GF-D8 (cell line): ENCODE data around the gene PREX1.
"Not testable (repeated sequence)": the region's sequence is repeated elsewhere in the genome, so short reads cannot be mapped to it uniquely, and the experiment has no call there.

Source experiments
- DNase-seq: peaks from one replicate; lab custom pipeline; 2025; lab: John Stamatoyannopoulos, UW

The PREX1 gene

DNA sequence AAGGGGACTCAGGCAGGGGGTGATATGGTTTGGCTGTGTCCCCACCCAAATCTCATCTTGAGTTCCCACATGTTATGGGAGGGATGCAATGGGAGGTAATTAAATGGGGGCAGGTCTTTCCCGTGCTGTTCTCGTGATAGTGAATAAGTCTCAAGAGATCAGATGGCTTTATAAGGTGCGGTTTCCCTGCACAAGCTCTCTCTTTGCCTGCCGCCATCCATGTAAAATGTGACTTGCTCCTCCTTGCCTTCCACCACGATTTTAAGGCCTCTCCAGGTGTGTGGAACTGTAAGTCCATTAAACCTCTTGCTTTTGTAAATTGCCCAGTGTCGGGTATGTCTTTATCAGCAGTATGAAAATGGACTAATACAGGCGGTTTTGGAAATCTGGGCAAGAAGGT is 52.3 kb downstream of the PREX1 start:
- DNase-seq: not testable (repeated sequence)

- no peak for DNase-seq
These were observed 53.1 kb downstream of the PREX1 start for GRCh38 chr20:48774696-48775095.

- DNase-seq: peak; percentile 29
These were observed 53.9 kb downstream of the PREX1 start for GRCh38 chr20:48773837-48774418.

GRCh38 chr20:48772183-48772976 is 55.4 kb downstream of the PREX1 start:
- peak; percentile 90 for DNase-seq

- peak; percentile 88 for DNase-seq
These were observed 56.3 kb downstream of the PREX1 start for GRCh38 chr20:48771542-48771941.

- no peak for DNase-seq
These were observed 56.9 kb downstream of the PREX1 start for GRCh38 chr20:48770700-48771442.

DNA sequence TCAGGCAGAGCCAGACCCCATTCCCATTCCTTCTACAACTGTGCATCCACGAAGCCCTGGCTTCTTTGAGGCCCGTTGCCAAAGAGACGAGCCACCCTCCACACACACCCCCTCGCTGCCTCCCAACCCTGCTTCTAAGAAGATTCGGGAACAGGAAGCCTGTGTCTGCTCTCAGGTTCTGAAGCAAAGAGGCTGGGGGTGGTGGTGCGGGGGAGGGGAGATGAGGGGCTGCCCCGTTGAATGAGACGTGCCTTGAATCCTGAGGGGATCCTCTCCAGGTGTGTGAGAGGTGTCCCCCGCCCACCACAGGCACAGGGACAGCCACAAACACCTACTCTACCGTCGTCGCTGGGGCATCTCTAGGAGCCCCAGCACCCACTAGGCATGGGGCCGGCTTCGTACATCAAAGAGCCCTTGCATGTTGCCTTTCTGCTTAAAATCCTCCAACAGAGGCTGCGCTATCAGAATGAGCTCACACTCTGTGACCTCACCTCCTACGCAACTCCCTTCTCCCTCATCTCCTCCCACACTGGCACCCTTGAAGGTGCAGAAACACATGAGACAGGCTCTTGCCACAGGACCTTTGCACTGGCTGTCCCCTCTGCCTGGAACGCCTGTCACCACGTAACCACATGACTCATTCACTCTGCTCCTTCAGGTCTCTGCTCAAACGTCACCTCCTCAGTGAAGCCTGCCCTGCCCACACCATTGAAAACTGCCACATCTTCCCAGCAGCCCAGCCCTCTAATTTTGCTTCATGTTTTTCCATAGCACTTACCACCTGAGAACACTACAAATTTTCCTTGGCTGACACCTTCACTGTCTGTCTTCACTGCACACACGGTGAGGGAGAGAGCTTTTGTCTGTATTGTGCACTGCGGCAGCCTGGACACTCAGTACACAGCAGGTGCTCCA is 58.5 kb downstream of the PREX1 start:
- no peak for DNase-seq

DNA sequence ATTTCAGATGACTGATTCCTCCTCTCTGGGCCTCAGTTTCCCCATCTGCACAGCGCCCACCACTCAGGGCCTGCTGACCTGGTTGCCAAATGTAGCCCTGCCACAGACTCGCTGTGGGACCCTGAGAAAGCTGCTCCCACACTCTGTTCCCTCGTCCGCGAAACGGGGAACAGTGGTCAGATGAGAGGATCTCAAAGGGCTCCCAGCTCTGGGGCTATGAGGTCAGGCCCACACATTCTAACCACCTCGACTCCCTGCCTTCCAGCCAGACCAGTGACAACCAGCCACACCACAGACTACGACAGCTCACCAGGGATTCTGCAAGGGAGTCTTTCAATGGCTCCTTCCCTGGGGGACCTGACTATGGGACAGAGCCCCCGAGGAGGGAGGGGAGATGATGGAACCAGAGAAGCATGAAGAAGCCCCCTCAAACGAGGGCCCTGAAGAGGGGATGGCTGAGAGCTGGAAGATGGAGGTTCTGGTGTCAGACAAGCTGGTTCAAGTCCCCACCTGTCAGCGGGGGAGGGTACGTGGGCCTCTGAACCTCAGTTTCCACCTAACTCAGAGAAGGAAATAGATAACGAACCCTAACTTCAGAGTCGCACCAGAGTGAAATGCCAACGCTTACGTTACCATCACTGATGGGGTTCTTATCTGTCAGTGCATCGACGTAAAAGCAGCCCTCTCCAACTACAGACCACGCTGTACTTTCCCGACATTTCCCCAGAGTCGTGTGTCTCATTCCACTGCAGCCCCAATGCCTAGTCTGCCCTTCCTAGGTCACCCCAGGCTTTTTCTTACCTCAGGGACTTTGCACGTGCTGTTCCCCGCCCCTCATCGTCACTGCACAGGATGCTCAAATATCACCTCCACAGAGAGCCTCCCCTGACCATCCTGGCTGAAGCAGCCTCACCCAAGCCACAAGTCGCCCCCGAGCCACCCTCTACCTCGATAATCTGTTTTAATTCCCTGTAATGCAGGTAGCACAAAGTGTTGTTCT is 60.5 kb downstream of the PREX1 start:
- no peak for DNase-seq

DNA sequence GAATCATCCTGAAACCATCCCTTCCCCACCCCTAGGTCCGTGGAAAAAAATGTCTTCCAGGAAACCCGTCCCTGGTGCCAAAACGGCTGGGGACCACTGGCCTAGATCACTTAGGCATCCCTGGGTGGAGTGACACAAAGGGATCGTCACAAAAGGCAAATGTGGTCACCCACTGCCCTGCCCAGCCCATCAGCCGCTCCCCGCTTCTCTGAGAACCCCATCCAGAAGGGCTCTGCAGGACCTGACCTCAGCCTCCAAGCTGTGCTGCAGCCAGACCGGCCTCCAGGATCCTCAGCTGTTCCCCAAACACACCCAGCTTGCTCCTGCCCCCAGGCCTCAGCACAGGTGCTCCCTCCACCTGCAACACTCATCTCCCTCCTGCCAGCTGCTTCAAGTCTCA is 61.6 kb downstream of the PREX1 start:
- DNase-seq: no peak

- no peak for DNase-seq
These were observed 62.4 kb downstream of the PREX1 start for GRCh38 chr20:48765359-48765758.

- no peak for DNase-seq
These were observed 64.4 kb downstream of the PREX1 start for GRCh38 chr20:48763216-48763914.

- DNase-seq: peak; percentile 15
These were observed 65.9 kb downstream of the PREX1 start for GRCh38 chr20:48761874-48762273.

- DNase-seq: peak; percentile 68
These were observed 66.6 kb downstream of the PREX1 start for GRCh38 chr20:48761023-48761785.

DNA sequence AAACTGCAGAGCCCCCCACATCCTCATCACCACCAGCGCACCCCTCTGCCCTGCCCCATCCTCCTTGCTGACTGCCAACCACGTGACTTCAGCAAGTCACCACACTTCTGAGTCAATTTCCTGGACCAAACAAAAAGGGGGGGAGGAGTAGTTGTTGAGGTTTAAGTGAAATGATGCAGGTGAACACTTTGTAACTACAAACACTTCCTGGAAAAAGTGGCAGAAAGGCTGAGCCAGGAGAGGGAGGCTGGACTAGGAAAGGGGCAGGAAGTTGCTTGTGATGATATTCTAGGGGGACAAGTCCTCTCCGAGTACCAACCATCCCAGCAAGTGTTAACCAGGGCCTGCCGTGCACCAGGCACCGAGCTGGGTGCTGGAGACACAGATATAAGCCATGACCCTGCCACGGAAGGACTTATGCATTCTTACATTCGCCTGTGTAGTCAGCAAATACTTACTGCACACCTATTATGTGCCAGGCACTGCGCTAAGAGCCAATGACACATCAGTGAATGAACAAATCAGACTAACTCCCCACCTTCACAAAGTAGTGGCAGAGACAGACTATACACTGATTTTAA is 67.3 kb downstream of the PREX1 start:
- peak; percentile 83 for DNase-seq

- no peak for DNase-seq
These were observed 68.1 kb downstream of the PREX1 start for GRCh38 chr20:48759631-48760245.

- peak; percentile 51 for DNase-seq
These were observed 69.5 kb downstream of the PREX1 start for GRCh38 chr20:48758206-48758820.

GRCh38 chr20:48756774-48757173 is 71.0 kb downstream of the PREX1 start:
- DNase-seq: not testable (repeated sequence)

GRCh38 chr20:48754292-48754691 is 73.5 kb downstream of the PREX1 start:
- DNase-seq: no peak
